H1 (cell line): Measurements from ENCODE around the gene IQGAP3. TPM values are rescaled to one million over a fixed set of nuclear protein-coding genes. Genes with fewer than 3 reads are reported as not detected.

Experiments used
- CTCF ChIA-PET: fragments of 300-600 bp; sonication (Branson Sonifier 250); formaldehyde crosslinking; loops from one replicate; lab custom pipeline; 2021; ENCODE audit not compliant: partially characterized antibody; lab: Charles Lee
- POLR2A ChIA-PET: fragments of 300-600 bp; sonication (Branson Sonifier 250); formaldehyde crosslinking; loops from one replicate; lab custom pipeline; 2021; ENCODE audit warnings: inconsistent platforms; ENCODE audit not compliant: partially characterized antibody; lab: Charles Lee
- DNase-seq, 2 experiments: peaks; one replicate each; pipeline versions ENCODE4 v3.0.0 to v3.0.0-alpha.2; 2010 to 2022; ENCODE audit warnings: low spot score in 2 of 2, low read depth in 1 of 2, mixed read lengths in 1 of 2
- FAIRE-seq: peaks from 2 replicates; lab custom pipeline; 2011; peaks lifted over from hg19 to GRCh38; lab: Jason Lieb, UNC
- H2AFZ ChIP-seq: 2 replicates; pipeline ENCODE4 v1.8.1; 2012; ENCODE audit warnings: low read length, inconsistent platforms
- H2AK5ac ChIP-seq: 2 replicates; pipeline ENCODE4 v1.6.1; 2013; ENCODE audit warnings: low read depth, low read length
- H2BK120ac ChIP-seq: replicated peaks from 2 replicates; pipeline ENCODE3; 2013; ENCODE audit warnings: low read depth, low read length, inconsistent platforms
- H2BK12ac ChIP-seq: 2 replicates; pipeline ENCODE4 v1.6.1; 2013; ENCODE audit warnings: low read depth, low read length
- H2BK15ac ChIP-seq: 2 replicates; pipeline ENCODE4 v1.6.1; 2013; ENCODE audit warnings: low read length
- H2BK20ac ChIP-seq: 2 replicates; pipeline ENCODE4 v1.6.1; 2013; ENCODE audit warnings: low read length
- H2BK5ac ChIP-seq: 2 replicates; pipeline ENCODE4 v1.6.1; 2013; ENCODE audit warnings: low read depth, low read length
- H3K14ac ChIP-seq: 2 replicates; pipeline ENCODE4 v1.6.1; 2013; ENCODE audit warnings: inconsistent platforms; ENCODE audit not compliant: insufficient read length
- H3K18ac ChIP-seq: 2 replicates; pipeline ENCODE4 v1.6.1; 2013; ENCODE audit warnings: low read length; ENCODE audit errors: extremely low read depth
- H3K23ac ChIP-seq: 2 replicates; pipeline ENCODE4 v1.6.1; 2013; ENCODE audit warnings: inconsistent platforms; ENCODE audit not compliant: insufficient read length
- H3K23me2 ChIP-seq: 2 replicates; pipeline ENCODE4 v1.6.1; 2013; ENCODE audit warnings: low read depth, low read length
- H3K27ac ChIP-seq: 2 replicates; pipeline ENCODE4 v1.6.1; 2011; ENCODE audit warnings: low read depth, low read length, inconsistent platforms
- H3K27me3 ChIP-seq, 4 experiments: replicated peaks in 1 of 4; 1 replicate in 1 of 4; 2 replicates in 3 of 4; pipeline versions ENCODE4 v1.6.1 to v1.8.1; 2011 to 2013; ENCODE audit warnings: low read length in 3 of 4, mild to moderate bottlenecking in 3 of 4, inconsistent platforms in 2 of 4, mixed read lengths in 2 of 4, moderate library complexity in 1 of 4; ENCODE audit not compliant: control insufficient read depth in 3 of 4, insufficient read depth in 3 of 4; ENCODE audit errors: extremely low read depth in 1 of 4
- H3K36me3 ChIP-seq, 4 experiments: 2 replicates each; pipeline versions ENCODE4 v1.6.1 to v1.8.1; 2011 to 2013; ENCODE audit warnings: mild to moderate bottlenecking in 4 of 4, low read length in 3 of 4, moderate library complexity in 2 of 4, control low read depth in 1 of 4, inconsistent platforms in 1 of 4; ENCODE audit not compliant: insufficient read depth in 4 of 4, control insufficient read depth in 2 of 4
- H3K4ac ChIP-seq: replicated peaks from 2 replicates; pipeline ENCODE3; 2013; ENCODE audit warnings: low read length, low read depth, mixed read lengths, inconsistent platforms; ENCODE audit not compliant: insufficient read length
- H3K4me1 ChIP-seq, 4 experiments: replicated peaks in 1 of 4; 1 replicate in 1 of 4; 2 replicates in 3 of 4; pipeline versions ENCODE4 v1.6.1 to v1.8.1; 2011 to 2013; ENCODE audit warnings: low read length in 3 of 4, inconsistent platforms in 2 of 4, mixed read lengths in 1 of 4; ENCODE audit not compliant: insufficient read depth in 4 of 4, control insufficient read depth in 3 of 4
- H3K4me2 ChIP-seq, 2 experiments: 2 replicates each; pipeline versions ENCODE4 v1.6.1 to v1.8.1; 2011 to 2013; ENCODE audit warnings: low read depth in 2 of 2, low read length in 2 of 2, control low read depth in 1 of 2, inconsistent platforms in 1 of 2, mild to moderate bottlenecking in 1 of 2; ENCODE audit not compliant: insufficient read depth in 1 of 2
- H3K4me3 ChIP-seq, 4 experiments: fragments of 200-600, 300-600 bp in 1 of 4; sonication (generic), shearing (Covaris generic), sonication (Bioruptor Twin) in 1 of 4; 2 replicates each; pipeline versions ENCODE4 v1.5.1 to v1.8.1; 2011 to 2016; ENCODE audit warnings: low read length in 4 of 4, low read depth in 3 of 4, control low read depth in 2 of 4, inconsistent platforms in 2 of 4, mild to moderate bottlenecking in 2 of 4, mixed read lengths in 1 of 4, moderate library complexity in 1 of 4; ENCODE audit not compliant: insufficient read depth in 2 of 4; ENCODE audit errors: extremely low read depth in 1 of 4
- H3K56ac ChIP-seq: replicated peaks from 2 replicates; pipeline ENCODE3; 2013; ENCODE audit warnings: low read depth, mild to moderate bottlenecking, mixed read lengths, low read length, inconsistent platforms; ENCODE audit not compliant: insufficient read length
- H3K79me1 ChIP-seq: 2 replicates; pipeline ENCODE4 v1.6.1; 2013; ENCODE audit warnings: low read depth, low read length, control low read depth
- H3K79me2 ChIP-seq, 2 experiments: 2 replicates each; pipeline versions ENCODE4 v1.6.1 to v1.8.1; 2012 to 2013; ENCODE audit warnings: low read length in 2 of 2, mild to moderate bottlenecking in 2 of 2, inconsistent platforms in 1 of 2; ENCODE audit not compliant: insufficient read depth in 2 of 2, control insufficient read depth in 1 of 2
- H3K9ac ChIP-seq, 4 experiments: replicated peaks in 1 of 4; 1 replicate in 1 of 4; 2 replicates in 3 of 4; pipeline versions ENCODE4 v1.6.1 to v1.8.1; 2011 to 2013; ENCODE audit warnings: low read depth in 3 of 4, low read length in 3 of 4, control low read depth in 2 of 4, mild to moderate bottlenecking in 2 of 4, moderate library complexity in 2 of 4, inconsistent platforms in 1 of 4; ENCODE audit errors: extremely low read depth in 1 of 4
- H3K9me3 ChIP-seq, 2 experiments: 2 replicates each; pipeline versions ENCODE4 v1.6.1 to v1.8.1; 2012 to 2013; ENCODE audit warnings: mild to moderate bottlenecking in 2 of 2, moderate library complexity in 2 of 2, control low read depth in 1 of 2, inconsistent platforms in 1 of 2, low read depth in 1 of 2, low read length in 1 of 2, mixed read lengths in 1 of 2; ENCODE audit not compliant: insufficient read depth in 2 of 2
- H4K20me1 ChIP-seq, 2 experiments: replicated peaks in 1 of 2; 2 replicates each; pipeline versions ENCODE3 to v1.8.1; 2011 to 2013; ENCODE audit warnings: inconsistent platforms in 2 of 2, low read length in 2 of 2, mild to moderate bottlenecking in 1 of 2; ENCODE audit not compliant: insufficient read depth in 2 of 2, control insufficient read depth in 1 of 2
- H4K5ac ChIP-seq: 2 replicates; pipeline ENCODE4 v1.6.1; 2013; ENCODE audit warnings: low read length, low read depth, mixed read lengths, inconsistent platforms; ENCODE audit not compliant: insufficient read length
- H4K8ac ChIP-seq: 2 replicates; pipeline ENCODE4 v1.8.0; 2013; ENCODE audit warnings: mild to moderate bottlenecking, moderate library complexity, low read length, inconsistent platforms; ENCODE audit not compliant: insufficient read depth; ENCODE audit errors: extremely low read depth
- H4K91ac ChIP-seq: replicated peaks from 2 replicates; pipeline ENCODE3; 2013; ENCODE audit warnings: low read length, mixed read lengths, inconsistent platforms; ENCODE audit not compliant: insufficient read length
- CTBP2 ChIP-seq: IDR thresholded peaks from 2 replicates; pipeline ENCODE4 v1.7.0; 2011; ENCODE audit warnings: borderline replicate concordance, mild to moderate bottlenecking, moderate library complexity, mixed read lengths, low read length; ENCODE audit not compliant: insufficient read depth, insufficient read length
- EP300 ChIP-seq, 2 experiments: IDR thresholded peaks; 1 replicate in 1 of 2; 2 replicates in 1 of 2; pipeline ENCODE4 v1.6.1; 2011 to 2012; ENCODE audit warnings: low read depth in 2 of 2, low read length in 2 of 2, mild to moderate bottlenecking in 2 of 2, borderline replicate concordance in 1 of 2, inconsistent platforms in 1 of 2, moderate library complexity in 1 of 2
- MAFK ChIP-seq: IDR thresholded peaks from 2 replicates; pipeline ENCODE4 v1.6.1; 2012; ENCODE audit warnings: low read depth, mild to moderate bottlenecking, improper control_type of control experiment, low read length
- MAX ChIP-seq: IDR thresholded peaks from 2 replicates; pipeline ENCODE4 v1.6.1; 2012; ENCODE audit warnings: inconsistent platforms
- POLR2A ChIP-seq, 2 experiments: IDR thresholded peaks; 1 replicate in 1 of 2; 2 replicates in 1 of 2; pipeline ENCODE4 v1.6.1; 2011; ENCODE audit warnings: low read depth in 2 of 2, low read length in 2 of 2, mild to moderate bottlenecking in 2 of 2; ENCODE audit errors: control extremely low read depth in 1 of 2
- SIN3A ChIP-seq, 2 experiments: IDR thresholded peaks in 1 of 2; conservative IDR thresholded peaks in 1 of 2; 2 replicates each; pipeline ENCODE4 v1.6.1; 2011 to 2012; ENCODE audit warnings: low read length in 2 of 2, improper control_type of control experiment in 1 of 2, low read depth in 1 of 2, mild to moderate bottlenecking in 1 of 2
- WGBS, 2 experiments: shearing (Covaris generic) in 1 of 2; methylation state at CpG; one replicate each; pipeline versions ENCODE4 v1.1.6 to v1.1.7; 2013 to 2015; ENCODE audit warnings: low lambda C conversion rate in 2 of 2, mixed read lengths in 2 of 2, inconsistent platforms in 1 of 2, low coverage in 1 of 2, missing lambda C conversion rate in 1 of 2; ENCODE audit not compliant: insufficient replicate concordance in 2 of 2, insufficient coverage in 1 of 2, insufficient read length in 1 of 2; ENCODE audit errors: extremely low coverage in 1 of 2, missing lambda C conversion rate in 1 of 2; 5-methylcytosine and 5-hydroxymethylcytosine counted together
- polyA plus RNA-seq, 7 experiments: library from polyadenylated mRNA; depleted of rRNA in 3 of 7; stranded (reverse) in 5 of 7; unstranded in 2 of 7; fragments of >200 nt in 5 of 7; fragments of 200-250 nt in 2 of 7; gene quantifications; 1 replicate in 5 of 7; 2 replicates in 1 of 7; 4 replicates in 1 of 7; pipeline versions ENCODE4 v1.2.1 to v1.2.3, GENCODE V29; 2011 to 2013; ENCODE audit warnings: missing spikeins in 2 of 7, mixed read lengths in 2 of 7
- total RNA-seq: library from RNA; stranded (reverse); fragmentation: NEBNext Ultra II Directional; extraction: Animal tissue kit (Norgen Biotek cat#: 25700); gene quantifications from 2 replicates; pipeline ENCODE4 v1.2.1, GENCODE V29; 2021

IQGAP3 gene
- total and polyA plus RNA-seq, 2 of the 8 experiments (the other 6 are each of a cell fraction or from before 2014, with no cell fraction given) = 14.6 to 22.3 TPM

GRCh38 chr1:156595016-156595415 lies 22.7 kb upstream of the IQGAP3 start:
- peaks cover 19 to 57% (median 43%) of the 10 kb centered on the region in 4 experiments for H3K36me3 ChIP-seq
- H3K27me3 ChIP-seq = no peaks in the 10 kb centered on the region
- H2BK12ac ChIP-seq = no peak overlapping the region
- ChIA-PET POLR2A (interaction anchor here (0.9 to 5.1 kb wide), 3 partner anchors 7 to 57 kb away, joined by 3 to 66 read pairs (median 4); partner anchors contain the start of gene GPATCH4), CTCF (interaction anchor here (0.6 to 5.3 kb wide), 10 partner anchors 9 to 209 kb away, joined by 3 to 45 read pairs (median 4); partner anchors contain the start of genes BCAN and GPATCH4)
- H3K4me1 ChIP-seq = peaks cover 0 to 10% (median 2%) of the 10 kb centered on the region in 4 experiments; a peak in 4 of 7 replicates
- no peaks in the 10 kb centered on the region for H3K9me3 ChIP-seq
- 95% methylated on average over 2 of the region's 2 CpGs; no CpG with 5 or more reads in 1 of the 2 experiments for WGBS, 2 experiments
- no peak overlapping the region for H3K4ac ChIP-seq
- H3K27ac ChIP-seq = no peak overlapping the region
- H3K79me2 ChIP-seq = peaks cover 0 to 8% of the 10 kb centered on the region in 2 experiments; a peak in 2 of 4 replicates
- H3K4me2 ChIP-seq = no peak overlapping the region
- no peak overlapping the region for H3K18ac ChIP-seq
- no peak overlapping the region for H3K9ac ChIP-seq
- no peak overlapping the region for H4K5ac ChIP-seq
- DNase-seq = no peak
- no peak overlapping the region for H3K14ac ChIP-seq
- TF ChIP-seq MAFK (no peak), MAX (no peak), SIN3A (conservative IDR thresholded peaks at IDR 0.05 in 1 of 2, IDR thresholded peaks at IDR 0.05 in 1 of 2; ENCODE audit: low read depth in 1 of 2, low read length in 2 of 2) (no peak), CTBP2 (no peak), EP300 (IDR thresholded peaks at IDR 0.05; ENCODE audit: borderline replicate concordance in 1 of 2, low read depth in 2 of 2, low read length in 2 of 2) (no peak), POLR2A (IDR thresholded peaks at IDR 0.05; ENCODE audit: control extremely low read depth in 1 of 2, low read depth in 2 of 2, low read length in 2 of 2) (0 out of 3 replicates have a peak, but pooled peaks of 1 of the 2 experiments have one; percentile 5)
- no peak overlapping the region for H4K91ac ChIP-seq
- no peak overlapping the region for H2BK120ac ChIP-seq
- FAIRE-seq = no peak
- H3K4me3 ChIP-seq = no peak overlapping the region
- no peak overlapping the region for H3K23ac ChIP-seq
- H2BK20ac ChIP-seq = no peak overlapping the region
- H3K56ac ChIP-seq = no peak overlapping the region
- no peak overlapping the region for H2BK15ac ChIP-seq
- no peak overlapping the region for H4K8ac ChIP-seq
- no peak overlapping the region for H2BK5ac ChIP-seq
- no peak overlapping the region for H2AFZ ChIP-seq
- H3K23me2 ChIP-seq = peaks cover 10% of the 10 kb centered on the region
- H4K20me1 ChIP-seq = peaks cover 0 to 6% of the 10 kb centered on the region in 2 experiments
- H3K79me1 ChIP-seq = peaks cover 4% of the 10 kb centered on the region; the same call in 1 of the 2 replicates
- H2AK5ac ChIP-seq = no peak overlapping the region
